Dedifferentiated amniotic fluid mesenchymal stem cell (primary cell): ENCODE data around the gene ATRIP.
"Not testable (repeated sequence)": the region's sequence is repeated elsewhere in the genome, so short reads cannot be mapped to it uniquely, and the experiment has no call there.

Experiments used
- DNase-seq: peaks from one replicate; pipeline ENCODE4 v3.0.0-alpha.2; 2016; ENCODE audit errors: extremely low spot score

ATRIP gene

GRCh38 chr3:48436855-48437254 is 9.7 kb upstream of the ATRIP start:
- DNase-seq: no peak

- DNase-seq: no peak
These were observed 8.7 kb upstream of the ATRIP start for GRCh38 chr3:48437812-48438211.

- peak; percentile 93 for DNase-seq
These were observed 6.5 kb upstream of the ATRIP start, which contains the start of the genes CCDC51 and TMA7 for GRCh38 chr3:48439820-48440589. TSS of gene CCDC51 (minus strand) at chr3:48440119. CDS start at chr3:48435128, 4,991 bp downstream. TSS of gene TMA7 (plus strand) at chr3:48440257. CDS start at chr3:48440297, 40 bp downstream.

GRCh38 chr3:48440590-48440958 is 6.0 kb upstream of the ATRIP start:
- peak; percentile 31 for DNase-seq

GRCh38 chr3:48441940-48442339 is 4.6 kb upstream of the ATRIP start:
- no peak for DNase-seq

GRCh38 chr3:48445277-48445882 is 1.2 kb upstream of the ATRIP start:
- no peak for DNase-seq

GRCh38 chr3:48446043-48446424 is 503 bp upstream of the ATRIP start:
- no peak for DNase-seq

- no peak for DNase-seq
These were observed 4.7 kb downstream of the ATRIP start for GRCh38 chr3:48451270-48451669.

GRCh38 chr3:48456456-48456855 is 9.9 kb downstream of the ATRIP start:
- DNase-seq: no peak

- no peak for DNase-seq
These were observed 12.8 kb downstream of the ATRIP start for GRCh38 chr3:48459331-48459730.

GRCh38 chr3:48459773-48460516 is 13.4 kb downstream of the ATRIP start:
- DNase-seq: no peak

GRCh38 chr3:48460517-48460902 is 14.0 kb downstream of the ATRIP start:
- no peak for DNase-seq

GRCh38 chr3:48461767-48462166 is 15.2 kb downstream of the ATRIP start:
- not testable (repeated sequence) for DNase-seq

- DNase-seq: no peak
These were observed 17.2 kb downstream of the ATRIP start for GRCh38 chr3:48463703-48464102.

- DNase-seq: no peak
These were observed 18.2 kb downstream of the ATRIP start for GRCh38 chr3:48464713-48465221.

GRCh38 chr3:48465237-48465530 is 18.6 kb downstream of the ATRIP start:
- no peak for DNase-seq

GRCh38 chr3:48465531-48466378 is 19.2 kb downstream of the ATRIP start:
- DNase-seq: peak; percentile 100

GRCh38 chr3:48466386-48467109 is 20.0 kb downstream of the ATRIP start:
- DNase-seq: no peak

GRCh38 chr3:48467110-48467454 is 20.5 kb downstream of the ATRIP start:
- no peak for DNase-seq

GRCh38 chr3:48467473-48468267 is 21.1 kb downstream of the ATRIP start:
- no peak for DNase-seq
